Bronchus fibroblast of lung (primary cell): ENCODE data around the gene RSAD1. TPM values are rescaled to one million over a fixed set of nuclear protein-coding genes. Genes with fewer than 3 reads are reported as not detected.

Experiments
- total RNA-seq: library from RNA; depleted of rRNA; stranded (reverse); fragments of >200 nt; gene quantifications from 2 replicates; pipeline ENCODE4 v1.2.3, GENCODE V29; 2015

The RSAD1 gene
- 15.8 and 20.5 TPM in 2 replicates for total RNA-seq

GRCh38 chr17:50478391-50479381 lies at the start of gene RSAD1:
Gene RSAD1 (plus strand): TSS chr17:50478860. CDS start chr17:50478885, 25 bp downstream.

GRCh38 chr17:50468304-50469207 lies 10.1 kb upstream of the RSAD1 start, which contains the start of gene CHAD:
Gene CHAD (minus strand): TSS chr17:50468880. CDS start chr17:50468813, 67 bp downstream.

GRCh38 chr17:50507871-50508572 lies 29.4 kb downstream of the RSAD1 start, which contains the start of gene MYCBPAP:
Gene MYCBPAP (plus strand): TSS chr17:50508439. CDS start chr17:50508675, 236 bp downstream.

GRCh38 chr17:50532452-50533024 lies 53.9 kb downstream of the RSAD1 start, which contains the start of gene EPN3:
Gene EPN3 (plus strand): TSS chr17:50532735. CDS start chr17:50536557, 3,822 bp downstream.

Other genes with a start within 250 kb of the RSAD1 start
- gene TMEM92, start 204.4 kb upstream of the RSAD1 start, total RNA-seq: under 0.01 and 0.15 TPM in 2 replicates
- gene XYLT2, start 132.7 kb upstream of the RSAD1 start, total RNA-seq: 39.8 and 40.3 TPM in 2 replicates
- 114 and 130 TPM in 2 replicates for gene MRPL27, start 105.7 kb upstream of the RSAD1 start, total RNA-seq
- gene EME1, start 105.6 kb upstream of the RSAD1 start, total RNA-seq: 10.8 and 15.6 TPM in 2 replicates
- gene LRRC59, start 81.3 kb upstream of the RSAD1 start, total RNA-seq: 233 and 248 TPM in 2 replicates
- 12.3 and 18.3 TPM in 2 replicates for gene ACSF2, start 52.6 kb upstream of the RSAD1 start, total RNA-seq
- not detected in 2 replicates for gene CHAD, start 10.0 kb upstream of the RSAD1 start, total RNA-seq
- 0.59 and 1.2 TPM in 2 replicates for gene MYCBPAP, start 29.6 kb downstream of the RSAD1 start, total RNA-seq
- gene EPN3, start 53.9 kb downstream of the RSAD1 start, total RNA-seq: 0.15 TPM in 1 of 2 replicates, not detected in the other
- 47.7 and 57.3 TPM in 2 replicates for gene SPATA20, start 68.3 kb downstream of the RSAD1 start, total RNA-seq
- under 0.01 TPM in 2 replicates for gene CACNA1G, start 81.9 kb downstream of the RSAD1 start, total RNA-seq
- gene ABCC3, start 156.0 kb downstream of the RSAD1 start, total RNA-seq: 5.5 and 5.6 TPM in 2 replicates
- 21.3 and 25.2 TPM in 2 replicates for gene ANKRD40, start 229.1 kb downstream of the RSAD1 start, total RNA-seq
- gene LUC7L3, start 240.7 kb downstream of the RSAD1 start, total RNA-seq: 13.7 and 17.3 TPM in 2 replicates